Measurements from ENCODE around the gene CACNB1. TPM values are rescaled to one million over a fixed set of nuclear protein-coding genes. Genes with fewer than 3 reads are reported as not detected.
A peak's percentile ranks its signal among the peaks of the same experiment; 100 is the strongest.

CACNB1 gene
- total RNA-seq, 4 donors from 2014 or later = 10.1 to 21.7 (median 11.6) TPM

DNA sequence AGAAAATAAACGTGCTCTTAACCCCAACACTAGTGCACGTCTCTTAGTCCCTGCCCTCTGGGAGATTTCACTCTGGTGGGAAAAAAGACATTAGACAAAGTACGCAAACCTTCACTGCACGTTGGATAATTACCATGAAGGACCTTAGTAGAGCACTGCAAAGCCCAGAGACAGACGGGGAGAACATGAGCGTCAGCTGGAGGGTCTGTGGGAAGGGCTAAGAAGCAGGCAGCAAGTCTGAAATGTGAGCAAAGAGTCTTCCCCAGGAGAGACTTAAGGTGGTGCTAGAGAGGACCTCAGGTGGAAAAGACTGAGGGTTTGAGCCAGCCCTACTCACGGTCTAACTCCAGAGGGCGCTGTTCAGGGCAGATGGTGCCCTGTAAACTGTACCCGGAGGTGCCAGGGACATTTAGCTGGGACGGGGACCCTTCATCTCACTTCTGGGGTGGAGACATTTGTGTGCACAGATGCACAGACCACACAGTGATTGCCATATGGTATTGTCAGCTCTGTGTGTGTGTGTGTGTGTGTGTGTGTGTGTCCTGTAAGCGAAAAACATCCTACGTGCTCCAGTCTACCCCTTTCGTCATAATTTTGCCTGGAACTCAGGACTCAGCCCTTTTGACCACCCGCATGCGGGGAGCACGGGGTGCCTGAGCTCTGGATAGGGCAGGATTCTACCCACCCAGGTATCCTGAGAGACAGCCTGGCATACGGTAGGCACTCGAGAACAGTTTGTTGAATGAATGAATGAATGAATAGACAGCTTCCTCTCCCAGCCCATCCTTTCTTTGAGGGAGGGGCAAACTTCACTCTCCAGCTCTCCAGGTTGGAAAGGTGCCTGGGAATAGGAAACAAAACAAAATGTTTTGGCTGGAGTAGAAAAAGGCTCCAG is 38.3 kb upstream of the CACNB1 start:
- Histone ChIP-seq H3K27ac (no peak overlapping the region), H3K27me3 (peaks cover 35% of the 10 kb centered on the region), H3K36me3 (no peaks in the 10 kb centered on the region), H3K4me3 (no peak overlapping the region), H3K9me3 (no peaks in the 10 kb centered on the region), H3K4me1 (peaks cover 0 to 18% (median 0%) of the 10 kb centered on the region in 4 donors)
- 0 to 32% methylated on average over 2 to 18 of the region's 18 CpGs for WGBS, 2 donors (ENCODE audit: low coverage in 1 of 2)
- intact Hi-C loops (cut with DNase I; ENCODE audit: low total_unique reads) = no loop called here
- in situ Hi-C loops (cut with MboI; ENCODE audit: low pct_ligation_motif_present in 1 of 4, low pct_unique_long_range_greater_than_20kb in 1 of 4, low sequenced_read_pairs in 3 of 4) = loop anchor here in 1 of 4 donors (10.0 kb wide), 1 partner anchor 61 kb away; no protein-coding TSS in a partner anchor
- DNase-seq = peak; percentile 29
- TF ChIP-seq POLR2AphosphoS5 (IDR thresholded peaks at IDR 0.05) (no peak), EP300 (IDR thresholded peaks at IDR 0.05; ENCODE audit: low read depth) (no peak), POLR2A (IDR thresholded peaks at IDR 0.05) (no peak)
- TF ChIP-seq, protein P1, sequence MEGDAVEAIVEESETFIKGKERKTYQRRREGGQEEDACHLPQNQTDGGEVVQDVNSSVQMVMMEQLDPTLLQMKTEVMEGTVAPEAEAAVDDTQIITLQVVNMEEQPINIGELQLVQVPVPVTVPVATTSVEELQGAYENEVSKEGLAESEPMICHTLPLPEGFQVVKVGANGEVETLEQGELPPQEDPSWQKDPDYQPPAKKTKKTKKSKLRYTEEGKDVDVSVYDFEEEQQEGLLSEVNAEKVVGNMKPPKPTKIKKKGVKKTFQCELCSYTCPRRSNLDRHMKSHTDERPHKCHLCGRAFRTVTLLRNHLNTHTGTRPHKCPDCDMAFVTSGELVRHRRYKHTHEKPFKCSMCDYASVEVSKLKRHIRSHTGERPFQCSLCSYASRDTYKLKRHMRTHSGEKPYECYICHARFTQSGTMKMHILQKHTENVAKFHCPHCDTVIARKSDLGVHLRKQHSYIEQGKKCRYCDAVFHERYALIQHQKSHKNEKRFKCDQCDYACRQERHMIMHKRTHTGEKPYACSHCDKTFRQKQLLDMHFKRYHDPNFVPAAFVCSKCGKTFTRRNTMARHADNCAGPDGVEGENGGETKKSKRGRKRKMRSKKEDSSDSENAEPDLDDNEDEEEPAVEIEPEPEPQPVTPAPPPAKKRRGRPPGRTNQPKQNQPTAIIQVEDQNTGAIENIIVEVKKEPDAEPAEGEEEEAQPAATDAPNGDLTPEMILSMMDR (IDR thresholded peaks at IDR 0.05) = peak; percentile 34 to 64 (median 47)

DNA sequence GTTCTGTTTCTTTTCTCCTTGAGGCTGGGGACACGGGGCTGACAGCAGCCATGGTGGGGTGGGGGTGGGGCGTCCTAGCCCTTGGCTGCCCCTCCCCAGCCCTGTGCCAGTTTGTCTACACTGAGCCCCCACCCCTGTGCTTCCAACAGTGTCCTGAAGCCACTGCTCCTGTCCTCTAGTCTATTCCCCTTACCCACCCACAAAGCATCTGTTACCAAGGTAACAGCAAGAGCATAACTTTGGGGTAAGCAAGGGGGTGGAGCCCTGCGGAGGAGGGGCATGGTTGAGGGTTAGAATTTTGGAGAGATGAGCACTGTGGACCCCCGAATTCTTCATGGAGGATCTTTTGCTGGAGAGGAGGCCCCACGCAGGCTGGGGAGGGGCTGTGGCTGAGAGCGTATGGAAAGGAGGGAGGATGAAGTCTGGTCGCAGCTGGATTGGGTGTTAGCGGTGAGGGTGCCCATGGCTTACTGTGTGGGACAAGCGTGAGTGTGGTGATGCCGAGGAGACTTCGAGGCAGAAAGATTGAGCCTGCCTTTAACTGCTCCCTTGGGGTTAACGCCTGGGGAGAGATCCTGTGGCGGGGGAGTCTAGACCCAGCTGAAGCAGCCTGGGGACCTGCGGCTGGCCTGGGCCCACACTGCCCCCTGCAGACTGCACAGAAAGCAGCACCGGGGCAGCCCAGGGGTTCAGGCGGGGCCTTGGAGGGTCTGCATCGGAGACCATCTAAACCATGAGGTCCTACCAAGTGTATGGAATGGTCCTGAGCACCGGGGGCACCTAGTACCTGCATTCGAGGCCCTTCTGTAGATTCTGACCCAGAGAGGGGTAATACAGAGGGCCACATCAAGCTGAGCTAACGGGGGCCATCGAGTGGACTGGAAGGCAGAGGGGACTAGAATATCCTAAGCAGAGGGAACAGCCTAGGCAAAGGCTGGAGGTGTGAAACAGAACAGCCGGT is 34.4 kb upstream of the CACNB1 start:
- Histone ChIP-seq H3K36me3 (no peaks in the 10 kb centered on the region), H3K27ac (no peak overlapping the region), H3K9me3 (no peaks in the 10 kb centered on the region), H3K4me1 (peaks cover 0 to 8% (median 0%) of the 10 kb centered on the region in 4 donors), H3K27me3 (peaks cover 61% of the 10 kb centered on the region), H3K4me3 (no peak overlapping the region)
- WGBS, 2 donors (ENCODE audit: low coverage in 1 of 2) = 10 to 12% methylated on average over 4 to 22 of the region's 22 CpGs
- peak; percentile 50 for DNase-seq
- in situ Hi-C loops (cut with MboI; ENCODE audit: low pct_ligation_motif_present in 1 of 4, low pct_unique_long_range_greater_than_20kb in 1 of 4, low sequenced_read_pairs in 3 of 4) = loop anchor here in 1 of 4 donors (10.0 kb wide), 1 partner anchor 57 kb away; no protein-coding TSS in a partner anchor
- intact Hi-C loops (cut with DNase I; ENCODE audit: low total_unique reads) = no loop called here
- TF ChIP-seq, protein P1 (IDR thresholded peaks at IDR 0.05) = peak; percentile 71 to 81 (median 71)
- no peak for TF ChIP-seq POLR2A (IDR thresholded peaks at IDR 0.05)
- no peak for TF ChIP-seq POLR2AphosphoS5 (IDR thresholded peaks at IDR 0.05)
- no peak for TF ChIP-seq EP300 (IDR thresholded peaks at IDR 0.05; ENCODE audit: low read depth)

DNA sequence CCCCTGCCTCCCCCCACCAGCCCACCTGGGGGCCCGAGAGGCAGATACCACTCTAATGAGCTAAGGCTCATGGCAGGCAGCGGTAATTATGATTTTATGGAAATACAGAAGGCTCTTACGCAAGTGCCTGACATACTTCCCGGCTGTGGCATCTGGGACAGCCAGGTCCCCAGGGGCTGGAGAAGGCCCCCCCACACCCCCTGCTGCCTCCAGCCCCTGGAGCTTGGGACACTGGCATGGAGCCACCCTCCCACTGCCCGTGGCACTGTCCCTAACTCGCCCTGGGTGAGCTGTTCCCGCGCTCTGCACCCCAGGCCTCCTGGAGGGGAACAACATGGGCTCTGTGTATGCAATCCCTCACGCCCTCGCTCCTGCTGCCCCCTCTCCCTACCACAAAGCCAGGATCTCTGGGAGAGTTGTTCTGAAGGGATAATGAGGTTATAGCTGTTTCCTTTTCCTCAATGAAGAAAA is 33.7 kb upstream of the CACNB1 start:
- DNase-seq = no peak
- in situ Hi-C loops (cut with MboI; ENCODE audit: low pct_ligation_motif_present in 1 of 4, low pct_unique_long_range_greater_than_20kb in 1 of 4, low sequenced_read_pairs in 3 of 4) = loop anchor here in 1 of 4 donors (10.0 kb wide), 1 partner anchor 56 kb away; no protein-coding TSS in a partner anchor
- Histone ChIP-seq H3K27ac (no peak overlapping the region), H3K4me3 (no peak overlapping the region), H3K4me1 (peaks cover 0 to 12% (median 2%) of the 10 kb centered on the region in 4 donors), H3K9me3 (no peaks in the 10 kb centered on the region), H3K36me3 (no peaks in the 10 kb centered on the region), H3K27me3 (peaks cover 69% of the 10 kb centered on the region)
- 48% methylated on average over 10 of the region's 10 CpGs; no CpG with 5 or more reads in 1 of the 2 donors for whole genome bisulfite sequencing, 2 donors (ENCODE audit: low coverage in 1 of 2)
- intact Hi-C loops (cut with DNase I; ENCODE audit: low total_unique reads) = no loop called here
- TF ChIP-seq, protein P1 (IDR thresholded peaks at IDR 0.05) = no peak
- TF ChIP-seq POLR2A (IDR thresholded peaks at IDR 0.05) (no peak), POLR2AphosphoS5 (IDR thresholded peaks at IDR 0.05) (no peak), EP300 (IDR thresholded peaks at IDR 0.05; ENCODE audit: low read depth) (no peak)
